Measurements from ENCODE around the gene SAPCD2.

GRCh38 chr9:137062384-137062783, 8.0 kb downstream of the SAPCD2 start:
- TF ChIP-seq CTCF (IDR thresholded peaks at IDR 0.05; ENCODE audit: poor library complexity, severe bottlenecking), result no peak
- TF ChIP-seq RAD21 (conservative IDR thresholded peaks at IDR 0.05), result no peak
- no peak for TF ChIP-seq TAF1 (IDR thresholded peaks at IDR 0.05; ENCODE audit: low read depth)
- no peak for TF ChIP-seq EZH2 (IDR thresholded peaks at IDR 0.05; ENCODE audit: borderline replicate concordance, insufficient read depth, low read length, poor library complexity, severe bottlenecking)
